GM19438 (cell line): ENCODE results near the gene NTRK2.
"Not testable (repeated sequence)": the region's sequence is repeated elsewhere in the genome, so short reads cannot be mapped to it uniquely, and the experiment has no call there.

Experiments used
- ATAC-seq: cut with Tn5 transposase; IDR thresholded peaks from one replicate; pipeline ENCODE4 v1.9.1; 2021; ENCODE audit warnings: low read depth; ENCODE audit not compliant: unreplicated experiment

Gene NTRK2

DNA sequence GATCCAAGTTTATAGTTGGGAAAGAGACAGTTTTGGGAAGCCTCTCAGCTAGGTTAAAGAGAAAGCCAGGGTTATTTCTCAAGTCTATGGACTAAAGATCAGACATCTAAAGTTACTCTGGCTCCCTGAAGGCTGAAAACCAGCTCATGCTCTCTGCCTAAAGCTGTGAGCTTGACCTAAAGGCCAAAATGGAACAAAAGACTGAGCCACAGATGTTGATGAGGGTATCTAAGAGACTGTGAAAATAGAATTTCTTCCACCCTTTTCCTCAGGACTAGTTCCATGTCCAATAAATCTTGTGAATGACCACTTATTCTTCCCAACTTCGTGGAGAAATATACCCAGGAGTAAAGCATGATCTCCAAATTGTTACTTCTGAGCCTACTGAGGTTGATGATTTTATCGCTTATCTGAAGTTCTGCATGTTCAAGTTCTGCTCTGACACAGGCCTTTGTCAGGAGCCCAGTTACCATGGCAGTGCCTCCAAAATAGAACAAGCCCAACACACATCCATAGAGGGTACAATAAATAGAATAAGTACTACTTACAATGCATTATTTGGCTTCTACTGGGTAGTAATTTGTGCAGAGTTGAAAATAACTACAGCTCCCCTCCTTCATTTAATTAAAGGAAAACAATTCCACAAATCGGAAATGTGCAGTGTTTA, 373.6 kb downstream of the NTRK2 start:
- no peak for ATAC-seq

DNA sequence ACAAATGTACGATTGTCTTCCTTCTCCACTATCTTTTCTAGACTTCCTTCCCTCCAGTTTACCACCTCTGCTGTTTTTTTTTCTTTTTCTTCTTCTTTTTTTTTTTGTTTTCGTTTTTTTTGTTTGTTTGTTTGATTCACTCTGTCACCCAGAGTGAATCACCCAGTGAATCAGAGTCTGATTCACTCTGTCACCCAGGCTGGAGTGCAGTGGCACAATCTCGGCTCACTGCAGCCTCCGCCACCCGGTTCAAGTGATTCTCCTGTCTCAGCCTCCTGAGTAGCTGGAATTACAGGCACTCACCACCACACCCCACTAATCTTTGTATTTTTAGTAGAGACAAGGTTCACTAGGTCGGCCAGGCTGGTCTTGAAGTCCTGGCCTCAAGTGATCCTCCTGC, 375.7 kb downstream of the NTRK2 start:
- ATAC-seq, result no peak

DNA sequence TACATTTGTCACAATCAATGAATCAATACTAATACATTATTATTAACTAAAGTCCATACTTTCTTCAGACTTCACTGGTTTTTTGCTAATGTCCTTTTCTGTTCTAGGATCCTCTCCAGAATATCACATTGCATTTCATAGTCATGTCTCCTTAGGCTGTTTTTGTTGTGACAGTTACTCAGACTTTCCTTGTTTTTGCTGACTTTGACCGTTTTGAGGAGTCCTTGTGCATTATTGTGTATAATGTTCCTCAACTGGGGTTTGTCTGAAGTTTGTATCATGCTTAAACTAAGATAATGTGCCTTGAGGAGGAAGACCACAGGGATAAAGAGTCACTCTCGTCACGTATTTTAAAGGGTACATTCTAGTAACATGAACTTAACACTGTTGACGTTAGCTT, 376.9 kb downstream of the NTRK2 start:
- no peak for ATAC-seq

DNA sequence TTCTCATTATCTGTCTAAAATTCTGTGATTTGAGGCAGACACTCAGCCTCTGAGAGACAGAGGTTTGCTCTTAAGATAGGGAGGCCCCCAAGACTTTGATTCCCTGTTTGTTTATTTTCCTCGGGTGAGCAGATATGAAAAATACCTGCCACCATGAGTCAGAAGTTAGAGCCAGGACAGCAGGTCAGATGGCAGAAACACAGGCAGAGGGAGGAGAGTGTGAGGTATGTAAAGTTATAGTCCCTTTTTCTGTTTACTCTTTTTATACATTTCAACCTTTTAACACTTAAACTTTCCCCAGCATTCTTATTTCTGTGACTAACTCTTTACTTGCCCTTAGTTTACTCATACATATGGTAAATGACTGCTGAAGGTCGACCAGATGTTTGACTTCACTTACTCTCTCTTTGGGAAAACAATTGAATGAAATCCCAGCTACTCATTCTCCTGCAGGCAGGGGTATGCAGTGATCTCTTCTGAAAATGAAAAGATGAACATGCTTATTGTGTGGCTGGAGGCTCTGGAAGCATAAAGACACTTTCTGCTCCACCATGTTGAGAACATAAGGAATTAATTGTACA, 383.8 kb downstream of the NTRK2 start:
- no peak for ATAC-seq

DNA sequence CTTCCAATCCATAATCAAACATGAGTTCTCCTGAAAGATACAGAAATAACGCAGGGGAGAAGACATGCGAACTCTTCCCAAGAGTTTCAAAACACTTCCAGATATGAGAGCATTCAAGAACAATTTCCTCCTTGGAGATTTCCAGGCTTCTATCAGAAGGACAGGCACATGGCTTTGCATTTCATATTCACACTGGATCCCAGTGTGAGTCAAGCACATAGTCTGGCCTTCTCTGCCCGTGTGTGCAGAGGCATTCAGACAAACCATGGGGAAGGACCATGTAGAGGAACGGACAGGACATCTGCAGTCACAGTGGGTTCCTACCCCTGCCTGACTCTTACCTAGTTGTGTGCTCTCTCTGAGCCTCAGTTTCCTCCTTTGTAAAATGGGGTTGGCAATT, 384.5 kb downstream of the NTRK2 start:
- ATAC-seq, result no peak

DNA sequence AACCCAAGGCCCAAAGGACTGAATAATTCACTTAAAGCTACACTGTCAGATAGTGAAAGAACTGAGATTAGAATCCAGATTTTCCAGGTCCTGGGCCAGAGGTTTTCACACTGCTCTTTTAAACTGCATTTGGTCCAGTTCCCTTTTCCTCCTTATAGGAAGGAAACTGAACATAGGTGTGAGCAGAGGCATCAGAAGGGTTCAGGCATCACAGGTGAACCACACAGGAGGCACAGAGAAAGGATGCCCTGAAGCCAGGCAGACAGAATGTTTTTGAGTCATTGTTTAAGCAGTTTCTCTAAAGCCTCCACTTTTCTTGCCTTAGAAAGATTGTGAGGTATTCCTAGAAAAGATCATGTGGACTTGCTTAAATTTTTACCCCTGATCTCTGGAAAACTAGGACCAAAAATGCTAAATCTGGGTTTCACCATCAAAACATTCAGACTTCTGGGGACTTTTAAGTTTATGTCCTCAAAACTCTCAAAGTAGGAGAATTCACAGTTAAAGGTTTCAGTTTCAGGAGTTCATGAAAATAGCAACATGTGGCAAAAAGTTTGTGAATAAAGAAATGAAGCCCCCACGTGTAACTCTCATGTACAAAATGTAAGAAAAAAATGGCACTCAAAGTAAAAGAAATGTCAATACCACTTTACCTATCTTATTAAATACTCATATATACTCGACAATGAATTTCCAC, 386.1 kb downstream of the NTRK2 start:
- no peak for ATAC-seq

DNA sequence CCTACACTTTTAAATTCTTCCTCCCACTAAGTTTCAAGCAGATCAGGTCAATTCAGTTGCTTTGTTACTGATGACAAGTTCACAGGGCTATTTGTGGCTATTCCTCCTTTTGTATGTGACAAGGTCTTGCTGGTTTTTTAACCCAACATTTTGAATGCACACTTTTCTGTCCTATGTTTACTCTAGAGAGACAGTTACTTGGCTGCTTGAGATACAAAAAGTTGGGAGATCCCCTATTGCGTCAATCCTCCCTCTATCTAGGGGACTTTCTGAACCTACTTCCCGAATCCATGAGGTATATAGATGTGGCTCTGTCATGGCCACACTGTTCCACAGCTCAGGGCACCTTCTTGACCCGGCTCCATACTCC, 386.7 kb downstream of the NTRK2 start:
- no peak for ATAC-seq

DNA sequence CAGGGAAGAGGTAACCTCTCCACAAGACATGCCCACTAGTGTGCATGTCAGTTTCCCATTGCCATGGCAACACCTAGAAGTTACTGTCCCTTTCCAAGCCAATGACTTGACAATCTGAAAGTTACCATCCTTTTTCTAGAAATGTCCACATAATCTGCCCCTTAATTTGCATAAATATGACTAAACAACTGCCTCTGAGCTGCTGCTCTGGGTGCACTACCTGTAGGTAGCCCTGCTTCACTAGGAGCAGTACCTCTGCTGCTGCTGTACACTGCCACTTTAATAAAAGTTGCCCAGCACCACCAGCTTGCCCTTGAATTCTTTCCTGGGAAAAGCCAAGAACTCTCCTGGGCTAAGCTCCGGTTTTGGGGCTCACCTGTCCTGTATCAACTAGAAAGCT, 392.4 kb downstream of the NTRK2 start:
- no peak for ATAC-seq

DNA sequence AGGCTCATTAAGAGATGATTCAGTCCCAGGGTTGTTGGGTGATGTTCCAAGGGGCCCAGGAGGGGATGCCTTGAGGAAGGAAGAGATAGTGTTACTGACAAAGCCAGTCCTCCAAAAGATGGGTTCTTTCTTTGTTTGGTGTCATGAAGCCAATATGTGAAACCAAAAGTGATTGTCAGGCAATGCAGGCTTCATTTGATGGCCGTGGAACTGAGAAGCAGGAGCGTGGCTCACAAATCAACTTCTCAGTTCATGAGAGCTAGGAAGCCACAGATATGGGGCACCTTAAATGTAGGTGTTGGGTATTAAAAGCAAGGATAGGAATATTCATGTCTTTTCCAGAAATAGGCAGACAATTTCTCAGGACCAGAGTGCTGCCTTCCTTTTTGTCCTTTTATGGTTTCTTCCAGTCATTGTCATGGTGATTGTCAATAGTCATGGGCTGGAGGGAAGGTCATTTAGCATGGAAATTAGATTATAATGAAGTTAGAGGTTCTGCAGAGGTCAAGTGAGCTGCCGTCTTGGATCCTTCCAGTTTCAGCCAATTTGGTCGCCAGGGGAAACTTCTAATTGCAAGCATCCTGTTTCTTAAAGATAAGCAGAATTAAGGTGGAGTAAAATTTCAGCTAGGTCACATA, 393.0 kb downstream of the NTRK2 start:
- ATAC-seq, result no peak

DNA sequence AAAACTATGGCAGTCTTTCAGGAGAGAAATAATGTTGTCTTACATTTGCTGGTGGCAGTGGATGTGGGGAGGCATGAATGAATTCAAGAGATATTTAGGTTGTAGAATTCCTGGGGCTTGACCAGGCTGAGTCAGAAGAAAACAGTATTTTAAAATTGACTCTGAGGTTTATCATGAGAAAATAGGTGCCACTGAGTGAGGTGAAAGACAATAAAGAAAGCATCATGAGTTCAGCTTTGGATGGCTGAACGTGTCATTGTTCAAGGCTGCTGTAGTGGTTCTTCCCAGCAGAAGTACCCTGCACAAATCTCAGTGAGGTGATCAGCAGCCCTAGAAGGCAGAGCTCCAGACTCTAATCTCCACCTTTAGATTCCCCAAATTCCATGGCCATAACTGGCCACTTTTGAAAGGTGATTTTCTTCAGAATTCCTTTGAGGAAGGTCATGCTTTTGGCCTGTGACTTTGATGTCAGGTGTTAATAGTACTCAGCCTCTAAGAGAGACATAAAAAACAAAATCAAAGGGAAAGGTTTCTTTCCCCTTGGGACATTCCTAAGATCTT, 395.4 kb downstream of the NTRK2 start:
- no peak for ATAC-seq

DNA sequence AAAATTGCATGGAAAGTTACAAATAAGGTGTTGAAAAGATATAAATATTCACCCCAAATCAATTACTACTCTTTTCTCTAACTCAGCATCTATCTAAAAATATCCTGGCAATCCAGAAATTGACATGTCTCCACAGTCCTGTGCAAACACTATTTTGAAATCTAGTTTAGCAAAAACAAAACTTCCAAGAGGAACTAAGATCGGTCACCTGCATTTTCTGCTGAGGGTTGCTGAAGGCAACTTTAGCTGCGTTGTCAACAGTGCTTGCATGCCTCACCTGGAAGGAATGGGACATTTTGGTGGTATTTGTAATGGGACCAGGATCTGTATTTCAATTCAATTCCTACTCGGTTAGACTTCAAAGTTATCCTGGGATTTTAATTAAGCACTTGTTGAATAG, 398.3 kb downstream of the NTRK2 start:
- ATAC-seq, result no peak

DNA sequence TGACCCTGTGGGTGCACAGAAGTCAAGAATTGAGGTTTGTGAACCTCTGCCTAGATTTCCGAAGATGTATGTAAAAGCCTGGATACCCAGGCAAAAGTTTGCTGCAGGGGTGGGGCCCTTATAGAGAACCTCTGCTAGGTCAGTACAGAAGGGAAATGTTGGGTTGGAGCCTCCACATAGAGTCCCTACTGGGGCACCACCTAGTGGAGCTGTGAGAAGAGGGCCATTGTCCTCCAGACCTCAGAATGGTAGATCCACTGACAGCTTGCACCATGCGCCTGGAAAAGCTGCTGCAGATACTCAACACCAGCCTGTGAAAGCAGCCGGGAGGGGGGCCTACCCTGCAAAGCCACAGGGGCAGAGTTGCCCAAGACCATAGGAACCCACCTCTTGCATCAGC, 399.9 kb downstream of the NTRK2 start:
- ATAC-seq, result not testable (repeated sequence)
